Choroid plexus epithelial cell (primary cell): ENCODE measurements around the gene CAMSAP2.

ENCODE experiments used
- DNase-seq: peaks from one replicate; pipeline ENCODE4 v3.0.0-alpha.2; 2010; ENCODE audit warnings: low read depth
- H3K4me3 ChIP-seq: 2 replicates; pipeline ENCODE4 v1.5.1; 2011; ENCODE audit warnings: low read depth, mild to moderate bottlenecking, control low read depth, low read length, moderate library complexity
- CTCF ChIP-seq: conservative IDR thresholded peaks from 2 replicates; pipeline ENCODE4 v1.5.1; 2011; ENCODE audit warnings: low read depth, mild to moderate bottlenecking, control low read depth, inconsistent platforms, low read length, moderate library complexity

CAMSAP2 gene

GRCh38 chr1:200738327-200738948, at the start of gene CAMSAP2:
TSS of gene CAMSAP2 (plus strand) at chr1:200738893. CDS start at chr1:200739828, 935 bp downstream.
- DNase-seq: peak; percentile 91
- H3K4me3 ChIP-seq: peak within 1 kb of the TSS; percentile 96
- TF ChIP-seq CTCF: no peak

GRCh38 chr1:200692316-200692715, 46.4 kb upstream of the CAMSAP2 start:
- no peak overlapping the region for H3K4me3 ChIP-seq
- DNase-seq: no peak
- TF ChIP-seq CTCF: no peak

GRCh38 chr1:200693327-200693726, 45.4 kb upstream of the CAMSAP2 start:
- no peak for TF ChIP-seq CTCF
- DNase-seq: no peak
- H3K4me3 ChIP-seq: no peak overlapping the region

GRCh38 chr1:200694738-200695137, 44.0 kb upstream of the CAMSAP2 start:
- no peak overlapping the region for H3K4me3 ChIP-seq
- TF ChIP-seq CTCF: no peak

GRCh38 chr1:200699871-200700270, 38.8 kb upstream of the CAMSAP2 start:
- no peak overlapping the region for H3K4me3 ChIP-seq
- DNase-seq: peak; percentile 50
- TF ChIP-seq CTCF: no peak

More at GRCh38 chr1:200694738-200695137, 44.0 kb upstream of the CAMSAP2 start:
- DNase-seq: no peak

GRCh38 chr1:200704986-200705500, 33.6 kb upstream of the CAMSAP2 start:
- no peak overlapping the region for H3K4me3 ChIP-seq
- TF ChIP-seq CTCF: no peak
- DNase-seq: no peak
